Lower leg skin (tissue), 4 donors: Measurements from ENCODE around the gene POLE4. TPM values are rescaled to one million over a fixed set of nuclear protein-coding genes. Genes with fewer than 3 reads are reported as not detected.
A peak's percentile ranks its signal among the peaks of the same experiment; 100 is the strongest.

Experiments used
- DNase-seq, 2 donors: peaks; one replicate each; pipeline ENCODE4 v3.0.0-alpha.2; 2019; ENCODE audit warnings: low spot score in 2 of 2
- H3K4me3 ChIP-seq: fragments of 200-600 bp; sonication (generic); 2 replicates; pipeline ENCODE4 v1.5.1; 2017; ENCODE audit warnings: mild to moderate bottlenecking, low read depth; ENCODE audit not compliant: poor library complexity, severe bottlenecking
- POLR2A ChIP-seq, 2 donors: fragments of 450-650 bp; IDR thresholded peaks; one replicate each; pipeline ENCODE4 v1.6.1; 2016 to 2017; ENCODE audit warnings: antibody characterized with exemption in 2 of 2, mild to moderate bottlenecking in 1 of 2, moderate library complexity in 1 of 2
- WGBS, 2 donors: methylation state at CpG; one replicate each; pipeline ENCODE4 v1.1.5; 2018; 5-methylcytosine and 5-hydroxymethylcytosine counted together
- intact Hi-C: fragments of 100-400 bp; cut with DNase I; formaldehyde crosslinking; loops from one replicate; pipeline ENCODE4 v1.15.0; 2023; ENCODE audit warnings: low total_unique reads
- total RNA-seq, 4 donors: library from RNA; depleted of rRNA; stranded (reverse); fragments of >200 nt; gene quantifications; one replicate each; pipeline ENCODE4 v1.1.0, GENCODE V29; 2016
- TF ChIP-seq, protein P1 (sequence below), 3 donors: fragments of 450-650 bp; IDR thresholded peaks; one replicate each; pipeline ENCODE4 v1.5.1; 2016; ENCODE audit warnings: antibody characterized with exemption in 3 of 3, mild to moderate bottlenecking in 3 of 3, moderate library complexity in 2 of 3

POLE4 gene
- total RNA-seq, 4 donors from 2014 or later = 8.1 to 20.9 (median 15.7) TPM

DNA sequence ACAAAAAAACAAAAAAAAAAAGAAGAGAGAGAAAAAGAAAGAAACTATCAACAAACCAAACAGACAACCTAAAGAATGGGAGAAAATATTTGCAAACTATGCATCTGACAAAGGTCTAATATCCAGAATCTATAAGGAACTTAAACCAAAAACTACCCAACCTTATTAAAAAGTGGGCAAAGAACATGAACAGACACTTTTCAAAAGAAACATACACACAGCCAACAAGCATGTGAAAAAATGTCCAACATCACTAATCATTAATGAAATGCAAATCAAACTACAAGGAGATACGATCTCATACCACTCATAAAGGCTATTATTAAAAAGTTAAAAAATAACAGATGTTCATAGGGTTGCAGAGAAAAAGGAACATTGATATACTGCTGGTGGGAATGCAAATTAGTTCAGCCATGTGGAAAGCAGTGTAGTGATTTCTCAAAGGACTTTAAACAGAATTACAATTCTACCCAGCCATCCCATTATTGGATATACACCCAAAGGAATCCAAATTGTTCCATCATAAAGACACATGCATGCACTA is 7.2 kb upstream of the POLE4 start:
- no peak for TF ChIP-seq POLR2A (IDR thresholded peaks at IDR 0.05)
- TF ChIP-seq, protein P1, sequence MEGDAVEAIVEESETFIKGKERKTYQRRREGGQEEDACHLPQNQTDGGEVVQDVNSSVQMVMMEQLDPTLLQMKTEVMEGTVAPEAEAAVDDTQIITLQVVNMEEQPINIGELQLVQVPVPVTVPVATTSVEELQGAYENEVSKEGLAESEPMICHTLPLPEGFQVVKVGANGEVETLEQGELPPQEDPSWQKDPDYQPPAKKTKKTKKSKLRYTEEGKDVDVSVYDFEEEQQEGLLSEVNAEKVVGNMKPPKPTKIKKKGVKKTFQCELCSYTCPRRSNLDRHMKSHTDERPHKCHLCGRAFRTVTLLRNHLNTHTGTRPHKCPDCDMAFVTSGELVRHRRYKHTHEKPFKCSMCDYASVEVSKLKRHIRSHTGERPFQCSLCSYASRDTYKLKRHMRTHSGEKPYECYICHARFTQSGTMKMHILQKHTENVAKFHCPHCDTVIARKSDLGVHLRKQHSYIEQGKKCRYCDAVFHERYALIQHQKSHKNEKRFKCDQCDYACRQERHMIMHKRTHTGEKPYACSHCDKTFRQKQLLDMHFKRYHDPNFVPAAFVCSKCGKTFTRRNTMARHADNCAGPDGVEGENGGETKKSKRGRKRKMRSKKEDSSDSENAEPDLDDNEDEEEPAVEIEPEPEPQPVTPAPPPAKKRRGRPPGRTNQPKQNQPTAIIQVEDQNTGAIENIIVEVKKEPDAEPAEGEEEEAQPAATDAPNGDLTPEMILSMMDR (IDR thresholded peaks at IDR 0.05) = no peak
- 56 to 67% methylated on average over 1 of the region's 1 CpG for WGBS, 2 donors
- no peak for DNase-seq
- no peak overlapping the region for H3K4me3 ChIP-seq
- intact Hi-C loops = no loop called here

DNA sequence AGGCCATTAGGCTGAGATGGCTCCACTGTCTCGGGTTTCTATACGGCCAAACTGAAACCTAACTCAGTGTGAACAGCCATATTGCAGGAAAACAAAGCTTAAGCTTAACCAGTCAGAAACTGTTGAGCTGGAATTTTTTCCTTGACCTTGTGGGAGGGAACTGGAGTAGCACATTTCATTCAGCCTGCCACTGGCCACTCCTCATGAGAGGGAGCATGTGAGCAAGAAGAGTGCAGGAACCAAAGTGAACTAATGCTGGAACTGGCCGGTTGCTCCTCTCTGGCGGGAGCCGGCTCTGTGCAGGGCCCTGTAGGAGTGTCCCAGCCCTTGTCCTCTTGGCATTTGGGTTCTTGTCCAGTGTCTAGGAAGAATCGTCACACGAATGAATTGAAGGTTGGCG is 5.9 kb upstream of the POLE4 start:
- WGBS, 2 donors = 96% methylated on average over 8 of the region's 8 CpGs
- DNase-seq = no peak
- no peak for TF ChIP-seq POLR2A (IDR thresholded peaks at IDR 0.05)
- TF ChIP-seq, protein P1 (IDR thresholded peaks at IDR 0.05) = no peak

DNA sequence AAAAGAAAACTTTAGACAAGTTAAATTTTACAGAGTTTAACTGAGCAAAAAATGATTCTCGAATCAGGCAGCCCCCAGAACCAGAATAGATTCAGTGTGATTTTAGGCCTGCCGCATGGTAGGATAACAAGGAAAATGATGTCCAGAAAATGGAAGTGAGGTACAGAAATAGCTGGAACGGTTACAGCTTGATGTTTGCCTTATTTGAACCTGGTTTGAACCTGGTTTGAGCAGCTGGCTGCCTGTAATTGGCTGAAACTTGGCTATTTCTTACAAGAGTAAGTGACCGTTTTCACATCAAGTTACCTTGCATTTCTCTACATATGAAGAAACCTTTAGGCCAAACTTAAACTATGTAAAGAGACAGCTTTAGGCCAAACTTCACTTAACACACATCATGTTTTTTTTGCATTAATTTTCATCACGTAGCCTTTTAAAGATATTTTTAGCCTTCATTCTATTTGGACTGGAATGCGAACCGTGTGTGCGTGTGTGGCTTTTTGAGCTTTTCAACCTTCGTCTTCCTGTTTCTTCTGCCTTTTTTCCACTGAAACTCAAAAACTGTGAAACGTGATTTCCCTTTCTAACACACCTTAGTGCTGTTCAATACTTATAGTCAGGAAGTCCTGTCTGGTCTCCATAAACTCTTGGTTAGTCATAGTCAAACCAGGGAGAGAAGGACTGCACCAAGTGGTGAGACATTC is 4.5 kb upstream of the POLE4 start:
- DNase-seq = no peak
- H3K4me3 ChIP-seq = no peak overlapping the region
- WGBS, 2 donors = 76 to 82% methylated on average over 10 of the region's 10 CpGs
- TF ChIP-seq, protein P1 (IDR thresholded peaks at IDR 0.05) = no peak
- no peak for TF ChIP-seq POLR2A (IDR thresholded peaks at IDR 0.05)
- intact Hi-C loops = no loop called here

More for the DNA sequence above, 5.9 kb upstream of the POLE4 start:
- H3K4me3 ChIP-seq = no peak overlapping the region
- intact Hi-C loops = no loop called here

GRCh38 chr2:74954500-74954874 is 4.0 kb upstream of the POLE4 start:
- DNase-seq = no peak
- intact Hi-C loops = no loop called here
- no peak overlapping the region for H3K4me3 ChIP-seq
- TF ChIP-seq, protein P1 (IDR thresholded peaks at IDR 0.05) = no peak
- no peak for TF ChIP-seq POLR2A (IDR thresholded peaks at IDR 0.05)
- WGBS, 2 donors = 75% methylated on average over 4 of the region's 4 CpGs

DNA sequence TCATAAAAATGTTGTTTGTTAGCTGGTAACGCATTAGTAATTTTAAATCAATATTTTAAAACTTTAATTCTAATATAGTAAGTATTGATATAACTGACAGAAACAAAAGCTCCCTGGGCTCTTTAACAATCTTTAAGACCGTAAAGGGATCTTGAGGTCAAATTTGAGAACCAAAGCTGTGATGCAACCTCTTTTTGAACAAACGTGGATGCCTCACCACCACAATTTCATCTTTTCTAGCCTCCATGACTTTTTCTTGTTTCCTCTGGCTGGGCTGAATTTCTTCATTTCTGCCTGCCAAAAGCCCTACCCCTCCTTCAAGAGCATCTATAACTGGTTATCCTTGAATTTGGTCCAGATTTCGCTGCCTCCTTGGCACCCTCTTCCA is 563 bp upstream of the POLE4 start:
- intact Hi-C loops = no loop called here
- peak overlapping the region; percentile 43 for H3K4me3 ChIP-seq
- WGBS, 2 donors = 46 to 51% methylated on average over 4 of the region's 4 CpGs
- no peak for DNase-seq
- no peak for TF ChIP-seq POLR2A (IDR thresholded peaks at IDR 0.05)
- TF ChIP-seq, protein P1 (IDR thresholded peaks at IDR 0.05) = no peak
